CD14-positive monocyte (primary cell): Measurements from ENCODE around the gene HNF4A. TPM values are rescaled to one million over a fixed set of nuclear protein-coding genes. Genes with fewer than 3 reads are reported as not detected.

ENCODE experiments used
- DNase-seq, 3 donors: peaks; one replicate each; pipeline ENCODE4 v3.0.0-alpha.2; 2011 to 2022
- H2AFZ ChIP-seq: 2 replicates; pipeline ENCODE4 v1.6.0; 2012; ENCODE audit warnings: mild to moderate bottlenecking, low read depth, low read length, inconsistent platforms; ENCODE audit not compliant: insufficient read depth, poor library complexity, severe bottlenecking
- H3K27ac ChIP-seq, 2 donors: 1 replicate in 1 of 2; 2 replicates in 1 of 2; pipeline ENCODE4 v1.5.1; 2012 to 2013; ENCODE audit warnings: low read length in 2 of 2, control low read depth in 1 of 2, inconsistent platforms in 1 of 2, low read depth in 1 of 2, mild to moderate bottlenecking in 1 of 2
- H3K27me3 ChIP-seq, 2 donors: one replicate each; pipeline versions ENCODE4 v1.6.0 to v1.6.1; 2011 to 2013; ENCODE audit warnings: low read length in 2 of 2; ENCODE audit not compliant: control insufficient read depth in 2 of 2, insufficient read depth in 2 of 2
- H3K36me3 ChIP-seq, 2 donors: replicated peaks in 1 of 2; 1 replicate in 1 of 2; 2 replicates in 1 of 2; pipeline versions ENCODE4 v1.5.1 to v1.6.1; 2012 to 2013; ENCODE audit warnings: low read length in 2 of 2, control low read depth in 1 of 2, inconsistent platforms in 1 of 2, mild to moderate bottlenecking in 1 of 2; ENCODE audit not compliant: insufficient read depth in 2 of 2, control insufficient read depth in 1 of 2
- H3K4me1 ChIP-seq, 2 donors: 1 replicate in 1 of 2; 2 replicates in 1 of 2; pipeline versions ENCODE4 v1.5.1 to v1.6.1; 2012 to 2013; ENCODE audit warnings: low read length in 2 of 2, control low read depth in 1 of 2, inconsistent platforms in 1 of 2, mild to moderate bottlenecking in 1 of 2, moderate library complexity in 1 of 2; ENCODE audit not compliant: insufficient read depth in 2 of 2, control insufficient read depth in 1 of 2
- H3K4me2 ChIP-seq: replicated peaks from 2 replicates; pipeline ENCODE3; 2012; ENCODE audit warnings: low read length, moderate library complexity, mild to moderate bottlenecking; ENCODE audit not compliant: poor library complexity, severe bottlenecking; ENCODE audit errors: extremely low read depth
- H3K4me3 ChIP-seq, 3 experiments: fragments of 200-600 bp in 1 of 3; sonication (generic) in 1 of 3; replicated peaks in 1 of 3; 1 replicate in 2 of 3; 2 replicates in 1 of 3; pipeline ENCODE4 v1.5.1; 2011 to 2013; ENCODE audit warnings: low read length in 3 of 3, mild to moderate bottlenecking in 3 of 3, control low read depth in 2 of 3, low read depth in 2 of 3, inconsistent platforms in 1 of 3, moderate library complexity in 1 of 3
- H3K79me2 ChIP-seq: 2 replicates; pipeline ENCODE4 v1.6.0; 2012; ENCODE audit warnings: mild to moderate bottlenecking, control low read depth, inconsistent platforms, low read length, moderate library complexity; ENCODE audit not compliant: insufficient read depth
- H3K9ac ChIP-seq: 2 replicates; pipeline ENCODE4 v1.6.0; 2017; ENCODE audit warnings: low read length, mild to moderate bottlenecking; ENCODE audit not compliant: insufficient read depth, poor library complexity, severe bottlenecking
- H3K9me3 ChIP-seq, 2 donors: replicated peaks in 1 of 2; 1 replicate in 1 of 2; 2 replicates in 1 of 2; pipeline versions ENCODE4 v1.5.1 to v1.6.1; 2012 to 2013; ENCODE audit warnings: low read length in 2 of 2, control low read depth in 1 of 2; ENCODE audit not compliant: control insufficient read depth in 1 of 2, insufficient read depth in 1 of 2
- H4K20me1 ChIP-seq: 2 replicates; pipeline ENCODE4 v1.6.0; 2012; ENCODE audit warnings: mild to moderate bottlenecking, low read length, control low read depth, moderate library complexity; ENCODE audit not compliant: insufficient read depth
- H3K27ac Mint-ChIP-seq, 7 donors: one replicate each; pipeline ENCODE4 v1.8.0; 2020; ENCODE audit warnings: mild to moderate bottlenecking in 7 of 7, mixed read lengths in 7 of 7, moderate library complexity in 6 of 7, inconsistent platforms in 2 of 7
- H3K27me3 Mint-ChIP-seq, 3 donors: one replicate each; pipeline ENCODE4 v1.8.0; 2021 to 2022; ENCODE audit warnings: low read depth in 3 of 3, mild to moderate bottlenecking in 3 of 3, mixed read lengths in 3 of 3, moderate library complexity in 3 of 3, inconsistent platforms in 1 of 3
- H3K36me3 Mint-ChIP-seq, 2 donors: one replicate each; pipeline ENCODE4 v1.8.0; 2020; ENCODE audit warnings: mixed read lengths in 2 of 2, inconsistent platforms in 1 of 2, mild to moderate bottlenecking in 1 of 2
- H3K4me1 Mint-ChIP-seq: one replicate; pipeline ENCODE4 v1.8.0; 2020; ENCODE audit warnings: mild to moderate bottlenecking, mixed read lengths
- H3K4me3 Mint-ChIP-seq, 2 donors: one replicate each; pipeline ENCODE4 v1.8.0; 2020; ENCODE audit warnings: mild to moderate bottlenecking in 2 of 2, mixed read lengths in 2 of 2, moderate library complexity in 1 of 2
- H3K9me3 Mint-ChIP-seq, 7 donors: one replicate each; pipeline ENCODE4 v1.8.0; 2020 to 2022; ENCODE audit warnings: mixed read lengths in 7 of 7, mild to moderate bottlenecking in 6 of 7, moderate library complexity in 6 of 7, inconsistent platforms in 2 of 7
- WGBS: methylation state at CpG from one replicate; pipeline ENCODE4 v1.1.5; 2013; ENCODE audit warnings: missing lambda C conversion rate; ENCODE audit not compliant: insufficient coverage; 5-methylcytosine and 5-hydroxymethylcytosine counted together
- intact Hi-C, 2 donors: fragments of 100-400 bp; cut with micrococcal nuclease; formaldehyde crosslinking; loops; one replicate each; pipeline versions ENCODE4 v1.15.0 to v1.15.1; 2023
- polyA plus RNA-seq, 3 donors: library from polyadenylated mRNA; depleted of rRNA in 1 of 3; unstranded in 2 of 3; stranded (reverse) in 1 of 3; fragments of 300-500 nt in 2 of 3; fragments of >200 nt in 1 of 3; fragmentation: Illumina TruSeq in 2 of 3; gene quantifications; 1 replicate in 2 of 3; 2 replicates in 1 of 3; pipeline ENCODE4 v1.2.3, GENCODE V29; 2012 to 2021
- TF ChIP-seq, protein P1 (sequence below): fragments of 200-600 bp; IDR thresholded peaks from one replicate; pipeline ENCODE4 v1.8.0; 2022; ENCODE audit warnings: antibody characterized with exemption, mild to moderate bottlenecking

The HNF4A gene
- polyA plus RNA-seq, 3 donors: not detected

- Histone ChIP-seq H2AFZ (no peak overlapping the region), H3K36me3 (no peaks in the 10 kb centered on the region), H3K4me3 (no peak overlapping the region), H3K79me2 (no peaks in the 10 kb centered on the region), H4K20me1 (no peaks in the 10 kb centered on the region), H3K4me2 (no peak overlapping the region), H3K27ac (no peak overlapping the region), H3K9ac (no peak overlapping the region), H3K27me3 (no peaks in the 10 kb centered on the region), H3K4me1 (peaks cover 4 to 5% of the 10 kb centered on the region in 2 donors), H3K9me3 (no peaks in the 10 kb centered on the region)
- no peak overlapping the region for H3K4me3 Mint-ChIP-seq
- H3K36me3 Mint-ChIP-seq: no peaks in the 10 kb centered on the region
- no CpG with 5 or more reads among the region's 5 CpGs for WGBS
- TF ChIP-seq, protein P1, sequence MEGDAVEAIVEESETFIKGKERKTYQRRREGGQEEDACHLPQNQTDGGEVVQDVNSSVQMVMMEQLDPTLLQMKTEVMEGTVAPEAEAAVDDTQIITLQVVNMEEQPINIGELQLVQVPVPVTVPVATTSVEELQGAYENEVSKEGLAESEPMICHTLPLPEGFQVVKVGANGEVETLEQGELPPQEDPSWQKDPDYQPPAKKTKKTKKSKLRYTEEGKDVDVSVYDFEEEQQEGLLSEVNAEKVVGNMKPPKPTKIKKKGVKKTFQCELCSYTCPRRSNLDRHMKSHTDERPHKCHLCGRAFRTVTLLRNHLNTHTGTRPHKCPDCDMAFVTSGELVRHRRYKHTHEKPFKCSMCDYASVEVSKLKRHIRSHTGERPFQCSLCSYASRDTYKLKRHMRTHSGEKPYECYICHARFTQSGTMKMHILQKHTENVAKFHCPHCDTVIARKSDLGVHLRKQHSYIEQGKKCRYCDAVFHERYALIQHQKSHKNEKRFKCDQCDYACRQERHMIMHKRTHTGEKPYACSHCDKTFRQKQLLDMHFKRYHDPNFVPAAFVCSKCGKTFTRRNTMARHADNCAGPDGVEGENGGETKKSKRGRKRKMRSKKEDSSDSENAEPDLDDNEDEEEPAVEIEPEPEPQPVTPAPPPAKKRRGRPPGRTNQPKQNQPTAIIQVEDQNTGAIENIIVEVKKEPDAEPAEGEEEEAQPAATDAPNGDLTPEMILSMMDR: no peak
- no peak for DNase-seq
- peaks cover 16% of the 10 kb centered on the region for H3K4me1 Mint-ChIP-seq
- H3K9me3 Mint-ChIP-seq: peaks cover 0 to 3% (median 0%) of the 10 kb centered on the region in 7 donors
- H3K27me3 Mint-ChIP-seq: peaks cover 3 to 19% (median 10%) of the 10 kb centered on the region in 3 donors
- H3K27ac Mint-ChIP-seq: no peak overlapping the region
- intact Hi-C loops: no loop called here
Measured at GRCh38 chr20:44437497-44437896, 82.0 kb downstream of the HNF4A start.

GRCh38 chr20:44438782-44439181, 83.3 kb downstream of the HNF4A start:
- DNase-seq: no peak
- Histone ChIP-seq H3K9ac (no peak overlapping the region), H4K20me1 (no peaks in the 10 kb centered on the region), H3K9me3 (no peaks in the 10 kb centered on the region), H3K4me1 (peaks cover 11% of the 10 kb centered on the region in 2 donors), H3K27me3 (no peaks in the 10 kb centered on the region), H3K27ac (no peak overlapping the region), H3K4me3 (no peak overlapping the region), H3K79me2 (no peaks in the 10 kb centered on the region), H3K4me2 (no peak overlapping the region), H3K36me3 (no peaks in the 10 kb centered on the region), H2AFZ (no peak overlapping the region)
- H3K27ac Mint-ChIP-seq: no peak overlapping the region
- no peaks in the 10 kb centered on the region for H3K36me3 Mint-ChIP-seq
- H3K27me3 Mint-ChIP-seq: peaks cover 0 to 16% (median 6%) of the 10 kb centered on the region in 3 donors
- peaks cover 0 to 1% (median 0%) of the 10 kb centered on the region in 7 donors for H3K9me3 Mint-ChIP-seq
- TF ChIP-seq, protein P1: no peak
- WGBS: 94% methylated on average over 3 of the region's 4 CpGs
- peaks cover 24% of the 10 kb centered on the region for H3K4me1 Mint-ChIP-seq
- no peak overlapping the region for H3K4me3 Mint-ChIP-seq
- intact Hi-C loops: no loop called here
